GM23248 (cell line): Measurements from ENCODE around the gene CDKAL1. TPM values are rescaled to one million over a fixed set of nuclear protein-coding genes. Genes with fewer than 3 reads are reported as not detected.
"Not testable (repeated sequence)": the region's sequence is repeated elsewhere in the genome, so short reads cannot be mapped to it uniquely, and the experiment has no call there.

Experiments
- DNase-seq: peaks from one replicate; pipeline ENCODE4 v3.0.0-alpha.2; 2015
- H2AFZ ChIP-seq: fragments of 200-600 bp; sonication (generic); 2 replicates; pipeline ENCODE4 v1.6.1; 2016; ENCODE audit warnings: antibody characterized with exemption
- H3F3A ChIP-seq: fragments of 200-600 bp; sonication (generic); 2 replicates; pipeline ENCODE4 v1.6.1; 2016; ENCODE audit warnings: mild to moderate bottlenecking, antibody characterized with exemption, mixed run types; ENCODE audit not compliant: insufficient read depth
- H3K27ac ChIP-seq: fragments of 200-600 bp; sonication (generic); 2 replicates; pipeline ENCODE4 v1.5.1; 2016; ENCODE audit warnings: mild to moderate bottlenecking
- H3K27me3 ChIP-seq: fragments of 200-600 bp; sonication (generic); replicated peaks from 2 replicates; pipeline ENCODE4 v1.6.1; 2016; ENCODE audit warnings: mild to moderate bottlenecking; ENCODE audit not compliant: insufficient read depth
- H3K36me3 ChIP-seq: fragments of 200-600 bp; sonication (generic); 2 replicates; pipeline ENCODE4 v1.6.1; 2016; ENCODE audit warnings: low read depth, mild to moderate bottlenecking
- H3K4me1 ChIP-seq: fragments of 200-600 bp; sonication (generic); 2 replicates; pipeline ENCODE4 v1.6.1; 2016; ENCODE audit warnings: mild to moderate bottlenecking; ENCODE audit not compliant: insufficient read depth
- H3K4me2 ChIP-seq: fragments of 200-600 bp; sonication (generic); one replicate; pipeline ENCODE4 v1.6.1; 2016; ENCODE audit warnings: mild to moderate bottlenecking; ENCODE audit not compliant: unreplicated experiment
- H3K4me3 ChIP-seq: fragments of 200-600 bp; sonication (generic); 2 replicates; pipeline ENCODE4 v1.5.1; 2016; ENCODE audit warnings: mild to moderate bottlenecking
- H3K79me2 ChIP-seq: fragments of 200-600 bp; sonication (generic); 2 replicates; pipeline ENCODE4 v1.6.1; 2016; ENCODE audit warnings: mild to moderate bottlenecking; ENCODE audit not compliant: insufficient read depth
- H3K9ac ChIP-seq: fragments of 200-600 bp; sonication (generic); 2 replicates; pipeline ENCODE4 v1.6.1; 2016; ENCODE audit warnings: mild to moderate bottlenecking
- H3K9me2 ChIP-seq: fragments of 200-600 bp; sonication (generic); 2 replicates; pipeline ENCODE4 v1.6.1; 2016; ENCODE audit warnings: mixed run types, mild to moderate bottlenecking, moderate library complexity; ENCODE audit not compliant: insufficient read depth
- H3K9me3 ChIP-seq: fragments of 200-600 bp; sonication (generic); one replicate; pipeline ENCODE4 v1.6.1; 2017; ENCODE audit warnings: low read depth
- H4K20me1 ChIP-seq: fragments of 200-600 bp; sonication (generic); 2 replicates; pipeline ENCODE4 v1.6.0; 2016; ENCODE audit not compliant: insufficient read depth
- EZH2 ChIP-seq: fragments of 200-600 bp; sonication (generic); IDR thresholded peaks from 2 replicates; pipeline ENCODE4 v1.6.1; 2018; ENCODE audit warnings: antibody characterized with exemption, mild to moderate bottlenecking; ENCODE audit not compliant: insufficient read depth, poor library complexity, severe bottlenecking
- EZH2phosphoT487 ChIP-seq: fragments of 200-600 bp; sonication (generic); IDR thresholded peaks from 2 replicates; pipeline ENCODE4 v1.6.1; 2018; ENCODE audit warnings: antibody characterized with exemption, moderate library complexity, mild to moderate bottlenecking, low read depth; ENCODE audit not compliant: insufficient read depth
- WGBS, 2 experiments: methylation state at CpG; one replicate each; pipeline ENCODE4 v1.1.6; 2015 to 2017; ENCODE audit warnings: low lambda C conversion rate in 2 of 2, low coverage in 1 of 2; ENCODE audit errors: missing lambda C conversion rate in 2 of 2; 5-methylcytosine and 5-hydroxymethylcytosine counted together
- in situ Hi-C: fragments of 300-500 bp; cut with MboI; formaldehyde crosslinking; loops from 2 replicates; pipeline ENCODE4 v1.15.0; 2020
- polyA plus RNA-seq: library from polyadenylated mRNA; unstranded; fragments of >200 nt; fragmentation: Nextera tagmentation; extraction: Ambion mirVana; gene quantifications from 2 replicates; pipeline ENCODE4 v1.2.1, GENCODE V29; 2016
- total RNA-seq: library from RNA; depleted of rRNA; stranded (reverse); fragments of >200 nt; shearing (Covaris generic); gene quantifications from 2 replicates; pipeline ENCODE4 v1.2.3, GENCODE V29; 2014

Gene CDKAL1
- total and polyA plus RNA-seq, 2 experiments from 2014 or later: 7.5 to 10.8 TPM

DNA sequence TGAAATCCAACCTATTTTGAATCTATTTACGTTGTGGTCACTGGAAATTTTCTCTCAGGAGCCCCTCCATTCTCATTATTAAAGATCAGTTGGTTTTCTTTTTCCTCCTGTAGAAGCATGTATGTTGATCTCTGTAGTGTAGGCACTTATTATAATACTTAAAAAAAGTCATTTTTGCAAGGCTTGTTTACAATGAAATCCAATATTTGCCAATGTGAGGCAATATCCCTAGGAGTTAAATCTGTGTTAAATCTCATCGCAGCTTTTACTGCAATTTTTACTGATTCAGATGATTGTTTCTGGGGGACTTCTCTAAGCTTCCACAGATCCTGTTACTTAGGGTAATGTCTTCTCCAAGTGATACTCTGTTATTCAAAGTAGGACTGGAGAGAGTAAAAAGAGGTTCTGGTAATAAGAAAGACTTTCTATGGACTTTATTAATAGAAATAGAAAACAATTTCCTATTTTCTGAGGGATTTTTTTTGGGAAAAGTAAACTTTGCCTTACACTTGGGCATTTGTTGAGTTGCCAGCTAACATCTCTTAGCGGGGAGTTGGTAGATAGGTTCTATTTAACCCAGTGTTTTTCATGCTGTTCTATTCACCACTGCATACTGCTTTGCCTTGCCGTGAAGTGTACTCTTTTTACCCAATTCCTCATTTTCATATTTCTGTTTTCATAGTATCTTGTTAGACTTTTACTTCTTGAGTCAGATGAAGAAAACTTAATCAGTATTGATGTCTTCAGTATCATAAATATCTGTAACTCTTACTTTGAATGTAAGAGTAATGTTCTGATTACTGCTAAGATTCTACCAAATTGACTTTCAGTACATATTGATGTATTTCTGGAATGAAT lies 48.6 kb downstream of the CDKAL1 start:
- TF ChIP-seq EZH2phosphoT487 (no peak), EZH2 (no peak)

DNA sequence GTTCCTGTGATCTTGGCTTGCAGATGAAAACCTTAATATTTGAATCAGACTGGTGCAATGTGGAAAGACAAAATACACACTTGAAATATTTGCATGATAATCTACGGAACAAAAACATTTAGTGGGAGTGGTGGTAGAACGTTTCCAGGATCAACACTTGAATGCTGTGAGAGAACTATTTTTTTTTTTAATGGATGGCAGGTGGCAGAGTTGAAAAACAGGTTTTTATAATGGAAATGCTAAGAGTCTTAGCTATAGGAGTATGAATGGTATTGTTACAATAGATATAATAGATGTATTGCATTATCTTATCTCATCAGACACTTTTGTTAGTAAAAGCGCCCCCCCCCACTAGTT lies 49.2 kb downstream of the CDKAL1 start:
- 62 to 63% methylated on average over 3 of the region's 3 CpGs for WGBS, 2 experiments

More for the DNA sequence above, 48.6 kb downstream of the CDKAL1 start:
- Histone ChIP-seq H3K27me3 (no peaks in the 10 kb centered on the region), H3K9me2 (no peaks in the 10 kb centered on the region), H3K36me3 (no peaks in the 10 kb centered on the region), H3K4me1 (no peaks in the 10 kb centered on the region), H3K9ac (no peak overlapping the region), H3K79me2 (no peaks in the 10 kb centered on the region), H4K20me1 (no peaks in the 10 kb centered on the region), H3K9me3 (no peaks in the 10 kb centered on the region), H3K4me2 (no peak overlapping the region), H3K4me3 (no peak overlapping the region), H3K27ac (no peak overlapping the region), H2AFZ (no peak overlapping the region), H3F3A (no peaks in the 10 kb centered on the region)
- 90% methylated on average over 4 of the region's 4 CpGs for WGBS, 2 experiments
- DNase-seq: no peak
- in situ Hi-C loops: no loop called here

DNA sequence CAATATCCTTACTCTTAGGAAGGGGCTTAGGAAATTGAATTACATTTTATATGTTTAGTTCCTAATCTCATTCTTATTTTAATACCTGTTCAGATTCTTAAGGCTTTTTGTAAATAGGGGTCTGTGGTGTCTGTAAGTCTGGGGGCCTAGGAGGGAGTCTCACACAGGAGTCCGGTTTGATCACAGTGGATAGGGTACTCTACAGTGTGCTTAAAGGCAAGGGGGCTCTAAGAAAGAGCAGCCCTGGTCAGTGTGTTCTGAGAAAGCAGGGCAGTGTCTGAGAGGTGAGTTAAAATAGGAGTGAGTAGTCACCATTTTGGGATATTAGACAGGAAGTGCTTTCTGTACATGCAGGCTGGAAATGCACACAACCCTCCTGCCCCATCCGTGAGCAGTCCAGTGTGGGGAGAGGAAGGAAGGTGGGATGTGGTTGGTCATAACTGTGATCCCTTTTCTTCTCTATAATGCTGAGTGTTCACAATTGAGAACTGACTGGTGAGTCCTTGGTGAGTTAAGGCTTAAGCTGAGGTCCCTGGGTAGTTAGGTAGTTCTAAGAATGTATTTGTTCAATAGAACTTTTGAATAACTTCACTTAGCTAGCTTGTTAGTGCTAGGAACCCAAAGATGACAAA lies 50.0 kb downstream of the CDKAL1 start:
- H3K4me3 ChIP-seq: no peak overlapping the region
- no peak overlapping the region for H3K9ac ChIP-seq
- DNase-seq: no peak
- no peaks in the 10 kb centered on the region for H3K27me3 ChIP-seq
- no peaks in the 10 kb centered on the region for H3K9me3 ChIP-seq
- no peak overlapping the region for H3K27ac ChIP-seq
- no peaks in the 10 kb centered on the region for H3F3A ChIP-seq
- in situ Hi-C loops: no loop called here
- no peaks in the 10 kb centered on the region for H3K4me1 ChIP-seq
- H3K4me2 ChIP-seq: no peak overlapping the region
- no peaks in the 10 kb centered on the region for H3K9me2 ChIP-seq
- WGBS, 2 experiments: 95 to 98% methylated on average over 2 of the region's 2 CpGs
- TF ChIP-seq EZH2phosphoT487 (no peak), EZH2 (no peak)
- H3K36me3 ChIP-seq: no peaks in the 10 kb centered on the region
- H2AFZ ChIP-seq: no peak overlapping the region
- H3K79me2 ChIP-seq: no peaks in the 10 kb centered on the region
- H4K20me1 ChIP-seq: no peaks in the 10 kb centered on the region

More for the DNA sequence above, 49.2 kb downstream of the CDKAL1 start:
- Histone ChIP-seq H4K20me1 (no peaks in the 10 kb centered on the region), H3K27ac (no peak overlapping the region), H3K36me3 (no peaks in the 10 kb centered on the region), H3K79me2 (no peaks in the 10 kb centered on the region), H3K9me2 (no peaks in the 10 kb centered on the region), H3K4me2 (no peak overlapping the region), H3K4me1 (no peaks in the 10 kb centered on the region), H3K4me3 (no peak overlapping the region), H3K9me3 (no peaks in the 10 kb centered on the region), H3K9ac (no peak overlapping the region), H3K27me3 (no peaks in the 10 kb centered on the region), H3F3A (no peaks in the 10 kb centered on the region), H2AFZ (no peak overlapping the region)
- in situ Hi-C loops: no loop called here
- TF ChIP-seq EZH2phosphoT487 (no peak), EZH2 (no peak)
- no peak for DNase-seq

DNA sequence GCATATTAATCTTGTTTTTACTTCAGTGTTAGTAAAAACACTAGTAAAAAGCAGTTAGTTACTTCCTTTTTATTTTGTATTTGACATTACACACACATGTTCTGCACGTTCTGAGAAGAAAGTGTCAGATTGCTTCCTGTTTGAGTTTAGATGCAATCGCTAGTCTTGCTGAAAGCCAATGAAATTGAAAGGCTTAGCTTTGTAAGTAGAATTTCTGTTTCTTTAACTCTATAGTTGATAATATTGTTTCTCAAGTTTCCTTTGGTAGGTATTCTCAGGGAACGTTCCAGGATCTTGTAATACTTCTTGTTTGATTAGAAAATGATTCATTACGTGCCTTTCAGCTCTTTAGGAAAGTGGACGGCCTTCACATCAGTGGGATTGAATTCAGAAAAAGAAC lies 55.0 kb downstream of the CDKAL1 start:
- Histone ChIP-seq H3K9me3 (no peaks in the 10 kb centered on the region), H3F3A (no peaks in the 10 kb centered on the region), H3K4me3 (no peak overlapping the region), H3K27me3 (no peaks in the 10 kb centered on the region), H3K79me2 (no peaks in the 10 kb centered on the region), H3K27ac (no peak overlapping the region), H2AFZ (no peak overlapping the region), H3K4me1 (no peaks in the 10 kb centered on the region), H3K4me2 (peak overlapping the region; percentile 1), H3K9ac (no peak overlapping the region), H3K9me2 (no peaks in the 10 kb centered on the region), H3K36me3 (no peaks in the 10 kb centered on the region), H4K20me1 (no peaks in the 10 kb centered on the region)
- in situ Hi-C loops: no loop called here
- WGBS, 2 experiments: 35 to 44% methylated on average over 5 of the region's 5 CpGs
- DNase-seq: no peak
- TF ChIP-seq EZH2 (no peak), EZH2phosphoT487 (no peak)

DNA sequence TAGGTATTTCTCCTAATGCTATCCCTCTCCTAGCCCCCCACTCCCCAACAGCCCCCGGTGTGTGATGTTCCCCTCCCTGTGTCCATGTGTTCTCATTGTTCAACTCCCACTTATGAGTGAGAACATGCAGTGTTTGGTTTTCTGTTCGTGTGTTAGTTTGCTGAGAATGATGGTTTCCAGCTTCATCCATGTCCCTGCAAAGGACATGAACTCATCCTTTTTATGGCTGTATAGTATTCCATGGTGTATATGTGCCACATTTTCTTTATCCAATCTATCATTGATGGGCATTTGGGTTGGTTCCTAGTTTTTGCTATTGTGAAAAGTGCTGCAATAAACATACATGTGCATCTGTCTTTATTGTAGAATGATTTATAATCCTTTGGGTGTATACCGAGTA lies 56.2 kb downstream of the CDKAL1 start:
- H3K9me3 ChIP-seq, H3K4me2 ChIP-seq, H4K20me1 ChIP-seq, H3K4me1 ChIP-seq, H3K9ac ChIP-seq, H3K9me2 ChIP-seq, H3K27me3 ChIP-seq, H3K27ac ChIP-seq, H3K4me3 ChIP-seq, H3K79me2 ChIP-seq, H3K36me3 ChIP-seq, H3F3A ChIP-seq, in situ Hi-C loops, H2AFZ ChIP-seq, DNase-seq: not testable (repeated sequence)
- WGBS, 2 experiments: 91 to 95% methylated on average over 2 to 3 of the region's 3 CpGs

DNA sequence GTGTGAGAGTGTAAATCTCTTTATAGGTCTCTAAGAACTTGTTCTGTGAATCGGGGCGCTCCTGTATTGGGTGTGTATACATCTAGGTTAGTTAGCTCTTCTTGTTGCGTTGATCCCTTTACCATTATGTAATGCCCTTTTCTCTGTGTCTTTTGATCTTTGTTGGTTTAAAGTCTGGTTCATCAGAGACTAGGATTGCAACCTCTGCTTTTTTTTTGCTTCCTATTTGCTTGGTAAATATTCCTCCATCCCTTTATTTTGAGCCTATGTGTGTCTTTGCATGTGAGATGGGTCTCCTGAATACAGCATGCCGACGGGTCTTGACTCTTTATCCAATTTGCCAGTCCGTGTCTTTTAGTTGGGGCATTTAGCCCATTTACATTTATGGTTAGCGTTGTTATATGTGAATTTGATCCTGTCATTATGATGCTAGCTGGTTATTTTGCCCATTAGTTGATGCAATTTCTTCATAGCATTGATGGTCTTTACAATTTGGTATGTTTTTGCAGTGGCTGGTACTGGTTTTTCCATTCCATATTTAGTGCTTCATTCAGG lies 60.1 kb downstream of the CDKAL1 start:
- H3K27me3 ChIP-seq, H3K27ac ChIP-seq, H3F3A ChIP-seq, H3K79me2 ChIP-seq, H3K4me2 ChIP-seq, H3K4me1 ChIP-seq, H3K9me3 ChIP-seq, H3K4me3 ChIP-seq, DNase-seq, in situ Hi-C loops, H3K9me2 ChIP-seq, H3K36me3 ChIP-seq, H4K20me1 ChIP-seq, H2AFZ ChIP-seq, H3K9ac ChIP-seq: not testable (repeated sequence)
- WGBS, 2 experiments: 82 to 86% methylated on average over 7 of the region's 7 CpGs
